Measurements from ENCODE around the gene TDRKH.

Gene TDRKH, protein sequence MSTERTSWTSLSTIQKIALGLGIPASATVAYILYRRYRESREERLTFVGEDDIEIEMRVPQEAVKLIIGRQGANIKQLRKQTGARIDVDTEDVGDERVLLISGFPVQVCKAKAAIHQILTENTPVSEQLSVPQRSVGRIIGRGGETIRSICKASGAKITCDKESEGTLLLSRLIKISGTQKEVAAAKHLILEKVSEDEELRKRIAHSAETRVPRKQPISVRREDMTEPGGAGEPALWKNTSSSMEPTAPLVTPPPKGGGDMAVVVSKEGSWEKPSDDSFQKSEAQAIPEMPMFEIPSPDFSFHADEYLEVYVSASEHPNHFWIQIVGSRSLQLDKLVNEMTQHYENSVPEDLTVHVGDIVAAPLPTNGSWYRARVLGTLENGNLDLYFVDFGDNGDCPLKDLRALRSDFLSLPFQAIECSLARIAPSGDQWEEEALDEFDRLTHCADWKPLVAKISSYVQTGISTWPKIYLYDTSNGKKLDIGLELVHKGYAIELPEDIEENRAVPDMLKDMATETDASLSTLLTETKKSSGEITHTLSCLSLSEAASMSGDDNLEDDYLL

GRCh38 chr1:151790071-151790939, at the start of gene TDRKH:
Gene TDRKH, minus strand, starts transcription at chr1:151790500. Its CDS starts 7,478 bp downstream, at chr1:151783022.
- TF ChIP-seq TAF1 (IDR thresholded peaks at IDR 0.05; ENCODE audit: low read depth) (peak; percentile 57), NFIC (IDR thresholded peaks at IDR 0.05) (no peak), TEAD4 (IDR thresholded peaks at IDR 0.05) (0 out of 2 replicates have a peak, but pooled peaks have one; percentile 3), YY1 (IDR thresholded peaks at IDR 0.05; ENCODE audit: low read depth) (peak; percentile 10; the same call in 1 of the 2 replicates), REST (IDR thresholded peaks at IDR 0.05; ENCODE audit: low read depth) (no peak), FOXM1 (IDR thresholded peaks at IDR 0.05; ENCODE audit: borderline replicate concordance, low read depth) (peak; percentile 27; the same call in 1 of the 2 replicates), ZBTB7A (IDR thresholded peaks at IDR 0.05; ENCODE audit: low read depth) (peak; percentile 80), TCF12 (IDR thresholded peaks at IDR 0.05; ENCODE audit: low read depth) (peak; percentile 48; the same call in 1 of the 2 replicates), RAD21 (IDR thresholded peaks at IDR 0.05; ENCODE audit: low read depth) (peak; percentile 29; the same call in 1 of the 2 replicates), USF1 (IDR thresholded peaks at IDR 0.05) (no peak), EP300 (IDR thresholded peaks at IDR 0.05; ENCODE audit: borderline replicate concordance) (no peak), CEBPB (IDR thresholded peaks at IDR 0.05) (no peak), EGR1 (IDR thresholded peaks at IDR 0.05) (peak; percentile 93), CREB1 (IDR thresholded peaks at IDR 0.05; ENCODE audit: low read depth) (0 out of 2 replicates have a peak, but pooled peaks have one; percentile 36)
- TF ChIP-seq, protein P1, sequence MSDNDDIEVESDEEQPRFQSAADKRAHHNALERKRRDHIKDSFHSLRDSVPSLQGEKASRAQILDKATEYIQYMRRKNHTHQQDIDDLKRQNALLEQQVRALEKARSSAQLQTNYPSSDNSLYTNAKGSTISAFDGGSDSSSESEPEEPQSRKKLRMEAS (IDR thresholded peaks at IDR 0.05), result peak; percentile 98

- TF ChIP-seq USF1 (IDR thresholded peaks at IDR 0.05) (no peak), TAF1 (IDR thresholded peaks at IDR 0.05; ENCODE audit: low read depth) (peak; percentile 42; the same call in 1 of the 2 replicates), EP300 (IDR thresholded peaks at IDR 0.05; ENCODE audit: borderline replicate concordance) (no peak), NFIC (IDR thresholded peaks at IDR 0.05) (no peak; the same call in 1 of the 2 replicates), ZBTB7A (IDR thresholded peaks at IDR 0.05; ENCODE audit: low read depth) (peak; percentile 34; the same call in 1 of the 2 replicates), TEAD4 (IDR thresholded peaks at IDR 0.05) (no peak), CREB1 (IDR thresholded peaks at IDR 0.05; ENCODE audit: low read depth) (no peak), FOXM1 (IDR thresholded peaks at IDR 0.05; ENCODE audit: borderline replicate concordance, low read depth) (no peak), TCF12 (IDR thresholded peaks at IDR 0.05; ENCODE audit: low read depth) (peak; percentile 27; the same call in 1 of the 2 replicates), RAD21 (IDR thresholded peaks at IDR 0.05; ENCODE audit: low read depth) (no peak), REST (IDR thresholded peaks at IDR 0.05; ENCODE audit: low read depth) (no peak), CEBPB (IDR thresholded peaks at IDR 0.05) (no peak), EGR1 (IDR thresholded peaks at IDR 0.05) (no peak), YY1 (IDR thresholded peaks at IDR 0.05; ENCODE audit: low read depth) (no peak)
- TF ChIP-seq, protein P1 (IDR thresholded peaks at IDR 0.05), result peak; percentile 77
Measured at GRCh38 chr1:151839457-151840403, 49.4 kb upstream of the TDRKH start, which contains the start of gene C2CD4D. Gene C2CD4D, minus strand, starts transcription at chr1:151839820. Its CDS starts 831 bp downstream, at chr1:151838989.

- TF ChIP-seq FOXM1 (IDR thresholded peaks at IDR 0.05; ENCODE audit: borderline replicate concordance, low read depth) (no peak), EP300 (IDR thresholded peaks at IDR 0.05; ENCODE audit: borderline replicate concordance) (no peak), EGR1 (IDR thresholded peaks at IDR 0.05) (no peak), USF1 (IDR thresholded peaks at IDR 0.05) (no peak), RAD21 (IDR thresholded peaks at IDR 0.05; ENCODE audit: low read depth) (no peak), NFIC (IDR thresholded peaks at IDR 0.05) (no peak), REST (IDR thresholded peaks at IDR 0.05; ENCODE audit: low read depth) (no peak), ZBTB7A (IDR thresholded peaks at IDR 0.05; ENCODE audit: low read depth) (no peak), CREB1 (IDR thresholded peaks at IDR 0.05; ENCODE audit: low read depth) (no peak), TCF12 (IDR thresholded peaks at IDR 0.05; ENCODE audit: low read depth) (no peak), CEBPB (IDR thresholded peaks at IDR 0.05) (no peak), TAF1 (IDR thresholded peaks at IDR 0.05; ENCODE audit: low read depth) (no peak), YY1 (IDR thresholded peaks at IDR 0.05; ENCODE audit: low read depth) (no peak)
- TF ChIP-seq, protein P1 (IDR thresholded peaks at IDR 0.05), result no peak
Measured at GRCh38 chr1:151839082-151839412, 48.7 kb upstream of the TDRKH start.
